HG02973 (cell line): Measurements from ENCODE around the gene PAQR6.
A peak's percentile ranks its signal among the peaks of the same experiment; 100 is the strongest.

Experiments
- ATAC-seq: cut with Tn5 transposase; IDR thresholded peaks from one replicate; pipeline ENCODE4 v1.9.1; 2021; ENCODE audit warnings: moderate library complexity; ENCODE audit not compliant: unreplicated experiment

Gene PAQR6

GRCh38 chr1:156196445-156196844 is 51.4 kb downstream of the PAQR6 start:
- ATAC-seq: no peak

DNA sequence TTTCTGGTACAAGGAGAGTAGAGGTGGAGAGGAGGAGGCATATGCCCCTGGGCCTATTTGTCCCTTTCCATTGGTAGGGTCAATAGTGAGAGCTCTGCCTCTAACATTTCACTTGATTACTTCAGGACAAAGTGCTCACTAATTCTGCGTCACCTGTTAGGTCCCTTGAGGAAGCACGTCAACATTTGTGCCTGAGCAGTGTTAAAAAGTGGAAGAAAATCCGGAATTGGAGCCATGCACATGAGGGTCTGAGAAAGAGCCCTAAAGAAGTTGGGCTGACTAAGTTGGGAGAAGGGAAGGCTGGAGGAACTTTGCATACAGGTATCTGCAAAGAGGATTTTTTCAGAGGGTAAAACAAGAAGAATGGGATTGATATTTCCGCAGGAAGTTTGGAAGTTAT is 52.0 kb downstream of the PAQR6 start:
- no peak for ATAC-seq

DNA sequence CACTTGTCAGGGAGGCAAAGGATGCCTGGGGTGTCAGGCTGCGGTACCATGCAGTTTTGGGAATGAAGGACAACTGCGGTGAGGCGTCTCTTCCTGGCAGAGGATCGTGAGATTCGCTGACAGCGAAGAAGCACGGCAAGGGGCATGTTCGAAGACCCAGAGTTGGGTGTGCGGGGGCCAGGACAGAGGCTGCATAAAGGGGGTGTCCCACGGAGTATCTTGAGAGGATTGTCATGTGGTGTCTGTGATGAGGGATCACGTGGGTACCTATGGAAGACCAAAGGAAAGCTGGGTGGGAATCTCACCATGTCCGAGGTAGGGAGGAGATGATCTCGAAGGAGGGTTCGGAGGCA is 53.6 kb downstream of the PAQR6 start:
- no peak for ATAC-seq

GRCh38 chr1:156193488-156194299 is 54.2 kb downstream of the PAQR6 start, which contains the start of gene SLC25A44:
Gene SLC25A44 (plus strand): TSS chr1:156194104. CDS start chr1:156199848, 5,744 bp downstream.
- peak; percentile 91 for ATAC-seq
